ENCODE results near the gene KHDRBS1. TPM values are rescaled to one million over a fixed set of nuclear protein-coding genes. Genes with fewer than 3 reads are reported as not detected.

KHDRBS1 gene
- polyA plus RNA-seq, 1 donor from 2014 or later, result 214 TPM

DNA sequence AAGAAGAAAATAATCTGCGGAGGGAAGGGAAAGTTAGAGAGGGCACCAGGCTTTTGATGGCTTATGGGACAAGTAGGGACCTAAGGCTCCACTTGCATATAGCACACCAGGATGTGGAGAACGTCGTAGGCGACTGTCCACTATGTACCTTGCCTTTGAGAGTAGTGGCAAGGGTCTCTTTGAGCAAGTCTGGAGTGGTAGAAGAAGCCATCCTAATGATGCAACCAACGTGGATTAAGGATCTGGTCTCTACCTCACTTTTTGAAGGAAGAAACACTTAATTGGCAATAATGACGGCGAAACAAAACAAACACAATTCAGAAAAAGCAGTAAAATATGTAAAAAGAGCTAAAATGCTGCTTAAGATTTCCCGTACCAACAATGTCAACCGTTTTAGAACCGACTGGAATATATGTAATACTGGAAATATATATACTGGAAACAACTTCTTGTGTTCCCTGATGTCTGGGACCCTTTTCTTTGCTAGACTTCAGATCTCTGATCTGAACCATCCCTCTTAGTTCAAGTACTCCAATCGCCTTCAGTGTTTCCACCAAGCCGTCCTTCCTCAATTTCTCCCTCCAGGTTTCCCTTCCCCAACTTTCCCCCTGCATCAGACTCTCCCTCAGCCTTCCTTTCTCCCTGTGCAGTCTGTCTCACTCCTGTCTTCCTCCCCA, 821 bp upstream of the KHDRBS1 start:
- Histone ChIP-seq H3K4me3 (ENCODE audit: low read length) (peak overlapping the region; percentile 100), H3K36me3 (ENCODE audit: insufficient read depth, low read length) (no peaks in the 10 kb centered on the region), H3K27me3 (ENCODE audit: insufficient read depth, low read depth, low read length) (no peaks in the 10 kb centered on the region), H3K27ac (ENCODE audit: low read length) (peak overlapping the region; percentile 92), H3K9ac (ENCODE audit: low read length) (peak overlapping the region; percentile 100), H3F3A (ENCODE audit: insufficient read depth, low read length, poor library complexity, severe bottlenecking) (peaks cover 3% of the 10 kb centered on the region), H3K9me3 (ENCODE audit: low read length) (no peaks in the 10 kb centered on the region), H2AFZ (ENCODE audit: low read depth, low read length) (peak overlapping the region; percentile 97), H4K20me1 (ENCODE audit: insufficient read depth) (peaks cover 5% of the 10 kb centered on the region), H3K9me2 (ENCODE audit: insufficient read depth, low read length) (no peaks in the 10 kb centered on the region), H3K4me2 (ENCODE audit: low read length) (peak overlapping the region; percentile 79), H3K79me2 (replicated peaks; ENCODE audit: insufficient read depth, low read length) (peaks cover 41% of the 10 kb centered on the region)
- no peak for TF ChIP-seq TAF1 (IDR thresholded peaks at IDR 0.05; ENCODE audit: low read depth)
- no peak for TF ChIP-seq MXI1 (conservative IDR thresholded peaks at IDR 0.05; ENCODE audit: poor library complexity, severe bottlenecking)
- no peak for TF ChIP-seq EZH2 (IDR thresholded peaks at IDR 0.05; ENCODE audit: borderline replicate concordance, insufficient read depth, low read length, poor library complexity, severe bottlenecking)
- peak; percentile 12 for TF ChIP-seq RAD21 (conservative IDR thresholded peaks at IDR 0.05)
- TF ChIP-seq, protein P1, sequence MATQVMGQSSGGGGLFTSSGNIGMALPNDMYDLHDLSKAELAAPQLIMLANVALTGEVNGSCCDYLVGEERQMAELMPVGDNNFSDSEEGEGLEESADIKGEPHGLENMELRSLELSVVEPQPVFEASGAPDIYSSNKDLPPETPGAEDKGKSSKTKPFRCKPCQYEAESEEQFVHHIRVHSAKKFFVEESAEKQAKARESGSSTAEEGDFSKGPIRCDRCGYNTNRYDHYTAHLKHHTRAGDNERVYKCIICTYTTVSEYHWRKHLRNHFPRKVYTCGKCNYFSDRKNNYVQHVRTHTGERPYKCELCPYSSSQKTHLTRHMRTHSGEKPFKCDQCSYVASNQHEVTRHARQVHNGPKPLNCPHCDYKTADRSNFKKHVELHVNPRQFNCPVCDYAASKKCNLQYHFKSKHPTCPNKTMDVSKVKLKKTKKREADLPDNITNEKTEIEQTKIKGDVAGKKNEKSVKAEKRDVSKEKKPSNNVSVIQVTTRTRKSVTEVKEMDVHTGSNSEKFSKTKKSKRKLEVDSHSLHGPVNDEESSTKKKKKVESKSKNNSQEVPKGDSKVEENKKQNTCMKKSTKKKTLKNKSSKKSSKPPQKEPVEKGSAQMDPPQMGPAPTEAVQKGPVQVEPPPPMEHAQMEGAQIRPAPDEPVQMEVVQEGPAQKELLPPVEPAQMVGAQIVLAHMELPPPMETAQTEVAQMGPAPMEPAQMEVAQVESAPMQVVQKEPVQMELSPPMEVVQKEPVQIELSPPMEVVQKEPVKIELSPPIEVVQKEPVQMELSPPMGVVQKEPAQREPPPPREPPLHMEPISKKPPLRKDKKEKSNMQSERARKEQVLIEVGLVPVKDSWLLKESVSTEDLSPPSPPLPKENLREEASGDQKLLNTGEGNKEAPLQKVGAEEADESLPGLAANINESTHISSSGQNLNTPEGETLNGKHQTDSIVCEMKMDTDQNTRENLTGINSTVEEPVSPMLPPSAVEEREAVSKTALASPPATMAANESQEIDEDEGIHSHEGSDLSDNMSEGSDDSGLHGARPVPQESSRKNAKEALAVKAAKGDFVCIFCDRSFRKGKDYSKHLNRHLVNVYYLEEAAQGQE (IDR thresholded peaks at IDR 0.05; ENCODE audit: borderline replicate concordance), result no peak

DNA sequence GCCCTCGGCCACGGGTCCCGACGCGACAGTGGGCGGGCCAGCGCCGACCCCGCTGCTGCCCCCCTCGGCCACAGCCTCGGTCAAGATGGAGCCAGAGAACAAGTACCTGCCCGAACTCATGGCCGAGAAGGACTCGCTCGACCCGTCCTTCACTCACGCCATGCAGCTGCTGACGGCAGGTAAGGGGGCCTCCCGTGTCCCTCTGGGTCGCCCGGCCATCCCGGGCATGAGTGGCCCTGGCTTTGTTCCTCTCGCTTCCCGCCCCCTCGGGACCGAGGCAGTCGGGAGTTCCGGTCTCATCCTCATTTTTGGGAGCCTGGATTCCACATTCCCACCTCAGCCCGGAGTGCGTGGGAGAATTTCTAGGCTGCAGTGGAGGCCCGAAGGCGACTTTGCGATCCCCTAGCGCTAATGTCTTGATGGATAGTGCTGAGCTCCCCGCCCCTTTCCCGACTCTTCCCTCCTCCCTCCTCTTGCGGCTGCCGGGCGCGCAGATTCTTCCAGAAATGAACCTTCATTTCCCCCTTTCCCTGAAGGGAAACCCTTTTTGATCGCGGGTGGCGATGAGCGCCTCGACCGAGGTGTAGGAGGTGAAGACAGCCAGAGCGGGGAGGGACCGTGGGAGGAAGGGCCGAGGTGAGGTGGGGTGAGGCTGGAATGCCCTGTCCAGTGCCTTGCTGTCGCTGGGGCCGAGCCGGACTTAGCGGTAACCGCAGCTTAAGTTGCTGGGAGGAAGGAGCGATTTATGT, 705 bp downstream of the KHDRBS1 start:
- peak overlapping the region; percentile 54 for H3K4me2 ChIP-seq (ENCODE audit: low read length)
- peak overlapping the region; percentile 51 for H2AFZ ChIP-seq (ENCODE audit: low read depth, low read length)
- peak overlapping the region; percentile 100 for H3K4me3 ChIP-seq (ENCODE audit: low read length)
- H4K20me1 ChIP-seq (ENCODE audit: insufficient read depth), result peaks cover 9% of the 10 kb centered on the region
- H3K9me3 ChIP-seq (ENCODE audit: low read length), result no peaks in the 10 kb centered on the region
- H3K9ac ChIP-seq (ENCODE audit: low read length), result peak overlapping the region; percentile 100
- H3K27ac ChIP-seq (ENCODE audit: low read length), result peak overlapping the region; percentile 93
- H3K79me2 ChIP-seq (replicated peaks; ENCODE audit: insufficient read depth, low read length), result peaks cover 53% of the 10 kb centered on the region
- no peaks in the 10 kb centered on the region for H3K36me3 ChIP-seq (ENCODE audit: insufficient read depth, low read length)
- no peaks in the 10 kb centered on the region for H3K27me3 ChIP-seq (ENCODE audit: insufficient read depth, low read depth, low read length)
- TF ChIP-seq POLR2AphosphoS5 (IDR thresholded peaks at IDR 0.05) (peak; percentile 64), EZH2 (IDR thresholded peaks at IDR 0.05; ENCODE audit: borderline replicate concordance, insufficient read depth, low read length, poor library complexity, severe bottlenecking) (no peak), MXI1 (conservative IDR thresholded peaks at IDR 0.05; ENCODE audit: poor library complexity, severe bottlenecking) (peak; percentile 23), TAF1 (IDR thresholded peaks at IDR 0.05; ENCODE audit: low read depth) (peak; percentile 57), SMC3 (conservative IDR thresholded peaks at IDR 0.05; ENCODE audit: poor library complexity) (no peak)
- TF ChIP-seq, protein P1 (IDR thresholded peaks at IDR 0.05; ENCODE audit: borderline replicate concordance), result peak; percentile 91
- no peaks in the 10 kb centered on the region for H3K9me2 ChIP-seq (ENCODE audit: insufficient read depth, low read length)
- peaks cover 3% of the 10 kb centered on the region for H3F3A ChIP-seq (ENCODE audit: insufficient read depth, low read length, poor library complexity, severe bottlenecking)

Measured in neural cell (in vitro differentiated cells).